HL-60/S4 treated with phorbol 12-myristate 13-acetate at 8.2 ng/mL for 4 days and 3 days (cell line): ENCODE measurements around the gene DSCAM.

Source experiments
- in situ Hi-C: fragments of 300-500 bp; cut with MboI; formaldehyde crosslinking; loops from 2 replicates; pipeline ENCODE4 v1.15.0; 2022; ENCODE audit warnings: low sequenced_read_pairs

The DSCAM gene

GRCh38 chr21:40717028-40717427 lies 129.9 kb downstream of the DSCAM start:
- in situ Hi-C loops = no loop called here

DNA sequence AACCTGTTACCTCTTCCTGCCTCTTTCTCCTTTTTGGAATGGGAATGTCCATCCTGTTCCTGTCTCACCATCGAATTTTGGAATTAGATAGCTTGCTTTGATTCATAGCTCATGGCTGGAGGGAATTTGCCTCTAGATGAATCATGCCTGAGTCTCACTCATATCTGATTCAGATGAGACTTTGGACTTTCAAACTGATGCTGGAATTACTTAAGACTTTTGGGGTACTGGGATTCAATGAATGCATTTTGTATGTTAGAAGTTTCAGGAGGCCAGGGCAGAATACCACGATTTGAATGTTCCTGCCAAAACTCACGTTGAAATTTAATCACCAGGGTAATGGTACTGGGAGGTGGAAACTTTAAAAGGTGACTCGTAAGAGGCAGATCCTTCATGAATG lies 132.4 kb downstream of the DSCAM start:
- in situ Hi-C loops = no loop called here

DNA sequence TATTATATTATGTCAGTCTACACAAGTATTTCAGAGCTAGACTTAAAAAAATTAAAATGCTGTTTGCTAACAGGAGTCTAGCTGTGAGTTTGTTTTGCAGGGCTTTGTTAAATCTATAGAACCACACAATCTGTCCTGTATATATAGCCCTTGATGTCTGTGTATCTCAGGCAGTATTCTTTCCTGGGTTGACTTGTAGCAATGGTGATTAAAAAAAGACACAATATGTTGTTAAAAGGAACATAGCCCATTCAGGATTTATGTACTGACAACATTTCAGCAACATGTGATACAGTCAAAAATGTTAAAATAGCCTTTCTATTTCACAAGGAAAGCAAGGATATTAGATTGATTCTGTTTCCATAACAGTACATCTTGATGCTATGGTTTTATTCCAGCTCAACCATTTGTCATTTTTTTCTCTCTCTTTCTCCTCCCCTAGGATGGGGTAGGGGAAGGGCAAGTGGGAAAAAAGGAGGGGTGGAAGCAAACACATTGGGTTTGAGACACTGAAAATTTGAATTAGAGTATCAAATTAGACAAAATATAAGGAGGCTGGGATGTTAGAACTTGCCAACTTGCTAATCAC lies 139.2 kb downstream of the DSCAM start:
- in situ Hi-C loops = no loop called here

DNA sequence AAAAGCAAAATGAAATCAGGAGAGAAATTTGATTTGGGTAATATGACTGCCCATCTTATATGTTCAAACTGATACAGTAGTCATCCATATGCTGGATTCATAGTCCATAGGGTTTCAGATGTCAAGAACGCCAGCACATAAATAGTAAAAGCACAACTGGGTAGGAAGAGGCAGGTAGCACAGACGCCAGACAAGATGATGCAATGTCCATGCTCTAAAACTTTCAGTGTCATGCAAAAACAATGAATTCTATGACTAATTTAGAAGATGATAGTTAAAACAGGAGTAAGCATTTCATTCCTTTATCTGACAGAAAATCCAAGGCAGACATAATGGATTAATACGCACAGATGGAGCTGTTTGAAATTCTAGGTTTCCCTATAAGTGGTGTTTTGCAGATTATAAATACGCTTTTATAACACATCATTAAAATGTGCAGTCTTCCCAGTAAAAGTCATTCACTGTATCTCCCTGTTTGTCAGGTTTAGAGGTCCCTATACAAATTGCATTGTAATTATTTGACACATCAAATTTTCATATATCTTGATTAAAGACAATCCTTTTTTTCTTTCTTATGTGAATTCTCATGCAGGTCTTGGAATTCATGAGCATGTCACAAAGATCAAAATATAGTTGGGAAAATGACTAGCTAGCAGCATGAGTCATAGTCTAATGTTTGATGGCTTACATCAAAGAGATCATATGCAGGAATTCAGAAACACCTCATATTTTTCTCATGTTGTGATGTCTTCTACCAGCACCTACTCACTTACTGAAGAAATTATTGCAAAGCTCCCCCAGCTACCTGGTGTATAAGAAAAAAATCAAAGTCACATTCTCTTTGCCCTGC lies 139.9 kb downstream of the DSCAM start:
- in situ Hi-C loops = no loop called here

GRCh38 chr21:40706176-40706575 lies 140.8 kb downstream of the DSCAM start:
- in situ Hi-C loops = no loop called here

DNA sequence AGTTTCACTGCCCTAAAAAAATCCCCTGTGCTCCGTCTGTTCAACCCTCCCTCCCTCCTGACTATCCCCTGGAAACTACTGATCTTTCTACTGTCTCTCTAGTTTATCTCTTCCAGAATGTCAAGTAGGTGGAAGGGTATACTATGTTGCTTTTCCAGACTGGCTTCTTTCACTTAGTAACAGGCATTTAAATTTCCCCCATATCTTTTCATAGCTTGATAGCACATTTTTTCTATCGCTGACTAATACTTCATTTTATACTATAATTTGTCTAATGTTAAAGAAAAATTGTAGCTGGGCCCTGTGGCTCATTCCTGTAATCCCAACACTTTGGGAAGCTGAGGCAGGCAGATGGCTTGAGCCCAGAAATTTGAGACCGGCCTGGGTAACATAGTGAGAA lies 142.8 kb downstream of the DSCAM start:
- in situ Hi-C loops = no loop called here

DNA sequence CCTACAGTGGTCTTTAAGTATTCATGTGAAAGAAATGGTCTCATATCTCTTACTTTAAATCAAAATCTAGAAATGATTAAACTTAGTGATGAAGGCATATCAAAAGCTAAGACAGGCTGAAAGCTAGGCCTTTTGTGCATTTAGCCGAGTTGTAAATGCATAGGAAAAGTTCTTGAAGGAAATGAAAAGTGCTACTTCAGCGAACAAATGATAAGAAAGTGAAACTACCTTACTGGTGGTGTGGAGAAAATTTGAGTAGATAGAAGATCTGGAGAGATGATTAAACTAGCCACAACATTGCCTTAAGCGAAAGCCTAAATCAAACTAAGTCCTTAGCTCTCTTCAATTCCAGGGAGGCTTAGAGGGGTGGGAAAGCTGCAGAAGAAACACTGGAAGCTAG lies 147.6 kb downstream of the DSCAM start:
- in situ Hi-C loops = no loop called here

GRCh38 chr21:40696246-40696645 lies 150.7 kb downstream of the DSCAM start:
- in situ Hi-C loops = no loop called here

DNA sequence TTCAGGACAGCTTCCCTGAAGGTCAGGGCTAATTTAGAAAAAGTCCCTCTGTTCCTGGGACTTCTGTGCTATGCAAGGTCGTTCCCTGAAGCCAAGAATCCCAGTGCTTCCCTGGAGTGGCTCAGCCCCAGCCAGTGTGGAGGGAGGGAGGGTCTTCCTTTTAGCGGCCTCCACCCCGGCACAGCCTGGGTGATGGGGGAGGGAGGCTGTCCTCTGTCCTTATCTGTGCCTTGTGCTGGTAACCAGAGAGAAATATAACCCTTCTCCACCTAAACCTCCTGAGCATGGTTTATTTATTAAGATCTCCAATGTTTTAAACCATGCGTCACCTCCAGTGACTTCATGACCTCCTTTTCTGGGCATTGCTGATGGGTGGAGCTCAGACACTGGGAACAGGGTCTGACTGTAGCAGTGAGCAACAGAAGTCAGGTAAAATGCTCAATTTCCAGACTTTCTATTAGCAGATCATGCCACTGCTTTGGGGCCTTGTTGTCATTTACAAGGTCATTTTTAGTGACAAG lies 157.1 kb downstream of the DSCAM start:
- in situ Hi-C loops = no loop called here

DNA sequence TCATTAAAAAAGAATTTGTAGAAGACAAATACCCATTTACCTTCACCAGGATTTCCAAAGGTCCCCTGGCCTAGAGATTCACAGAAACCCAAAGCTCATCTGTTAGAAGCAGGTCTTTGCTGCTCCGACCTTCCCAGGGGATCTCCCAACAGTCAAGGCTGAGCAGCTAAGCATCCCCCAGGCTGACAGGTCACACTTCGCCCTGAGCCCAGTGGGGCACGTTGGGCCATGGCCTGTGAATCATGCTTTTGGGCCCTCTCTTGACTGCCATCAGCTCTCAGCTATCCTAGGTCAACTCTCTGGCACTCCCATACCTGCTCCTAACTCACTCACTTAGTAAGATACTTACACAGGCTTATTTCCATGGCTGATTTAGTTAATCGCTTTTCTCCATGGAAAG lies 157.7 kb downstream of the DSCAM start:
- in situ Hi-C loops = no loop called here

GRCh38 chr21:40688106-40688864 lies 158.7 kb downstream of the DSCAM start:
- in situ Hi-C loops = no loop called here

GRCh38 chr21:40687625-40688024 lies 159.3 kb downstream of the DSCAM start:
- in situ Hi-C loops = no loop called here

GRCh38 chr21:40686526-40686925 lies 160.4 kb downstream of the DSCAM start:
- in situ Hi-C loops = no loop called here

DNA sequence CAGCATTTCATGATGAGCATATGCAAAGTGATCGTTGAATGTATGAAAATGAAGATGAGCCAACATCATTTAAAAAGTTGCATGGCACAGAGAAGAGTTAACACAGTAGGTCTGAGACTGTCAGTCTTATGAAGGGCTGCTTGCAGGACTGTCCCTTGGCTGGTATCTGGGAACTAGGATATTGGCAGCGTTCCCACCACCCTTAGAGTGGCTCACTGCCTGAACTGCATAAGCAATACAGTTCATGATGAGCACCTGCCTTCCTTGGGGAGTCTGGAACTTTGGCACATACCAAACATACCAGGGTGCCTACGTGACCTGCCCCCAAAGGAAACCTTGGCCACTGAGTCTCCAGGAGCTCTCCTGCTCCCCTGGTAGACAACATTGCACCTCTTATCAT lies 161.8 kb downstream of the DSCAM start:
- in situ Hi-C loops = no loop called here

GRCh38 chr21:40684726-40685125 lies 162.2 kb downstream of the DSCAM start:
- in situ Hi-C loops = no loop called here

DNA sequence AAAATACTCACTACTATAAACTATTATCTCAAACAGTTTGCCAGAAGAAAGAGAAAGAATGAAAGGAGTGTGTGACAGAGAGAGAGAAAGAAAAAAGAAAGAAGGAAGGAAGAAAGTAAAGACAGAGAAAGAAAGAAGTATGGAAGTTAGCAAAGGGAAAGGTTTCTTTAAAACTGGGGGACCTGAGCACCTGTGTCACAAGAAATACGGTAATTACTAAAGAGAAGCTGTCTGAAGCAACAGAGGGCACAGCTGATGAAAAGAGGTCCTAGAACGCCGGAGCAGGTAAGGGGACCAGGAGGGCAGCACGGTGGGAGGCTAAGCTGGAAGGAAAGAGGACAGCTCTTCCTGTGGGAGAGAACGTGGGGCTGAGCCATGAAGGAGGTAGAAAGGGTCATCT lies 163.6 kb downstream of the DSCAM start:
- in situ Hi-C loops = no loop called here

DNA sequence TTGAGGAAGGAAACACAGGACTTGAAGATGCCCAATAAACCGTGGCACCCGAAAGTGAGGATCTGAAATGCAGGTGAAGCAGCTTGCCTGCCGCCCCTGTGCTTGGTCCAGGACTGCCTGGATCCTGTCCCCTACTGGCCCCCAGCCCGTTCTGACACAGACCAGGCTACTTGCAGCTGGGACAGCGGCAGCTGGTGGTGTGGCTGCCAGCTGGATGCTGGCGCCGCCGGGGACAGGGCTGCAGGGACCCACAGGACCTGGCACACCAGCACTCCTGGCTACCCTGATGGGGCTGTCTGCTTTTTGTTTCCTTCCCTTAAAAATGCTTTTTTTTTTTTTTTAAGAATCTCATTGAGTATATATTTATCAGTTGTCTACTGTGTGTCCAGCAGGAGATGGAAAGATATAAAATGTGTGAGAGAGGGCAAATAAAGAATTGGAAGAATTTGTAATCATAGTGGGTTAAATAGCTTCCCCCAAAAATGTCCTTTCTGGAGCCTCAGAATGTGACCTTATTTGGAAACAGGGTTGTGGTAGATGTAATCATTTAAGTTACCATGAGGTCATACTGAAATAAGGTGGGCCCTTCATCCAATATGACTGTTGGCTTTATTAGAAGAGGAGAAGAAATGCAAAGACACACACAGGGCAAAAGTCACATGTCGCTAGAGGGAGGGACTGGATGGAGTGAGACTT lies 165.6 kb downstream of the DSCAM start:
- in situ Hi-C loops = no loop called here

DNA sequence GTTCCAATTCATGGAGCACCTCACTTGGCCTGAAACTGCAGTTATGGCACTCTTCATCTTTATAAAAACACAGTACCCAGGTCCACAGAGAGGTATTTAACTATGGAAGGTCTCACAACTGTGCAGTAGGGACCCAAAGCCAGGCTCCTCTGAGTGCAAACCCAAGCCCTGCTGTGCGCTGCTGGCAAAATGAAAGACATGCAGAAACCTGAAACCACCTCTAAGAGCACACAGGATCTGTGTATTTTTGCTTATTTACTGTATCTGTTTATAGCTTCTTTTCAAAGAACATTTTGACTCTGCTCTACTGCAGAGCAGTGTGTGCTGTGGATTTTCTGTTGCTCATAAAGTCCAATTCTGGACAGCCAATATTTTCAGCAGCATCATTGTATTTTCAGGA lies 166.6 kb downstream of the DSCAM start:
- in situ Hi-C loops = no loop called here

GRCh38 chr21:40678681-40679284 lies 168.2 kb downstream of the DSCAM start:
- in situ Hi-C loops = no loop called here

DNA sequence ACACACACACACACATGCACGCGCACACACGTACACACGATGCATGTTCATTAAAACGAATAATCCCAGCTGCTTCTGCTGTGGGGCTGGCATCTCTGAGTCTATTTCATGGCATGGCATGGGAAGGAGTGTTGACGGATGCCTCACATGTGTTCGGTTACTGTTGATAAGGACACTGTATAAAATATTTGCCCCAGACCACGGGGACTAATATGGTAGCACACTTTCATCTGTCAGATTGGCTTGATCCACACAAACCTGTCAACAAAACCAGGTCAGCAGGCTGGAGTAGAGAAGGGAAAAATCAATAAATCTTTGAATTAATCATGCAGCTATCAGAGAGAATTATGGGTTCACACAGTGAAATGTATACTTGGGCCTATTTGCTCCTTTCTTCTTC lies 171.9 kb downstream of the DSCAM start:
- in situ Hi-C loops = no loop called here

- in situ Hi-C loops = no loop called here
Measured at GRCh38 chr21:40672602-40673001, 174.4 kb downstream of the DSCAM start.
